ENCODE data around the gene SLC39A5. TPM values are rescaled to one million over a fixed set of nuclear protein-coding genes. Genes with fewer than 3 reads are reported as not detected.

The SLC39A5 gene
- 0.13 TPM in 1 of 5 replicates, not detected in the others for total RNA-seq (2022; extraction: Qiagen RNA extraction; ENCODE audit: low read depth)

GRCh38 chr12:56229916-56230431 lies at the start of gene SLC39A5:
Gene SLC39A5, plus strand, starts transcription at chr12:56230051. Its CDS starts 1,224 bp downstream, at chr12:56231275.

GRCh38 chr12:56189099-56189917 lies 40.5 kb upstream of the SLC39A5 start, which contains the start of gene SMARCC2:
Gene SMARCC2, minus strand, starts transcription at chr12:56189483. Its CDS starts 22 bp downstream, at chr12:56189461.

GRCh38 chr12:56221757-56222530 lies 7.9 kb upstream of the SLC39A5 start, which contains the start of gene RNF41:
Gene RNF41, minus strand, starts transcription at chr12:56221922. Its CDS starts 7,875 bp downstream, at chr12:56214047.

GRCh38 chr12:56224102-56224701 lies 5.6 kb upstream of the SLC39A5 start, which contains the start of gene NABP2:
Gene NABP2, plus strand, starts transcription at chr12:56224342. Its CDS starts 515 bp downstream, at chr12:56224857.

GRCh38 chr12:56258068-56258819 lies 28.4 kb downstream of the SLC39A5 start, which contains the start of gene ANKRD52:
Gene ANKRD52, minus strand, starts transcription at chr12:56258384. Its CDS starts 115 bp downstream, at chr12:56258269.

GRCh38 chr12:56266693-56267442 lies 37.0 kb downstream of the SLC39A5 start, which contains the start of gene COQ10A:
Gene COQ10A, plus strand, starts transcription at chr12:56266942. Its CDS starts 177 bp downstream, at chr12:56267119.

Other genes starting within 250 kb of the SLC39A5 start
- gene SUOX, start 232.8 kb upstream of the SLC39A5 start, total RNA-seq (2022; extraction: Qiagen RNA extraction; ENCODE audit: low read depth), result 8.0 to 11.5 TPM (median 10.4 TPM) in 5 replicates
- 2.1 to 3.1 TPM (median 2.6 TPM) in 5 replicates for gene IKZF4, start 209.0 kb upstream of the SLC39A5 start, total RNA-seq (2022; extraction: Qiagen RNA extraction; ENCODE audit: low read depth)
- gene RPS26, start 188.1 kb upstream of the SLC39A5 start, total RNA-seq (2022; extraction: Qiagen RNA extraction; ENCODE audit: low read depth), result 625 to 834 TPM (median 733 TPM) in 5 replicates
- 1.4 to 2.8 TPM (median 1.6 TPM) in 5 replicates for gene ERBB3, start 149.9 kb upstream of the SLC39A5 start, total RNA-seq (2022; extraction: Qiagen RNA extraction; ENCODE audit: low read depth)
- 303 to 383 TPM (median 320 TPM) in 5 replicates for gene PA2G4, start 125.5 kb upstream of the SLC39A5 start, total RNA-seq (2022; extraction: Qiagen RNA extraction; ENCODE audit: low read depth)
- gene RPL41, start 113.4 kb upstream of the SLC39A5 start, total RNA-seq (2022; extraction: Qiagen RNA extraction; ENCODE audit: low read depth), result 4,992 to 6,106 TPM (median 5,652 TPM) in 5 replicates
- 2.2 to 3.8 TPM (median 3.1 TPM) in 5 replicates for gene ZC3H10, start 111.8 kb upstream of the SLC39A5 start, total RNA-seq (2022; extraction: Qiagen RNA extraction; ENCODE audit: low read depth)
- 62.8 to 69.8 TPM (median 63.7 TPM) in 5 replicates for gene ESYT1, start 101.8 kb upstream of the SLC39A5 start, total RNA-seq (2022; extraction: Qiagen RNA extraction; ENCODE audit: low read depth)
- 66.1 to 86.2 TPM (median 83.4 TPM) in 5 replicates for gene MYL6B, start 77.5 kb upstream of the SLC39A5 start, total RNA-seq (2022; extraction: Qiagen RNA extraction; ENCODE audit: low read depth)
- gene MYL6, start 71.7 kb upstream of the SLC39A5 start, total RNA-seq (2022; extraction: Qiagen RNA extraction; ENCODE audit: low read depth), result 2,112 to 2,769 TPM (median 2,181 TPM) in 5 replicates
- gene SMARCC2, start 40.6 kb upstream of the SLC39A5 start, total RNA-seq (2022; extraction: Qiagen RNA extraction; ENCODE audit: low read depth), result 32.3 to 42.9 TPM (median 37.8 TPM) in 5 replicates
- gene RNF41, start 8.1 kb upstream of the SLC39A5 start, total RNA-seq (2022; extraction: Qiagen RNA extraction; ENCODE audit: low read depth), result 20.9 to 27.7 TPM (median 25.3 TPM) in 5 replicates
- gene NABP2, start 5.7 kb upstream of the SLC39A5 start, total RNA-seq (2022; extraction: Qiagen RNA extraction; ENCODE audit: low read depth), result 55.5 to 65.1 TPM (median 61.3 TPM) in 5 replicates
- gene ANKRD52, start 28.3 kb downstream of the SLC39A5 start, total RNA-seq (2022; extraction: Qiagen RNA extraction; ENCODE audit: low read depth), result 40.5 to 51.3 TPM (median 45.3 TPM) in 5 replicates
- gene COQ10A, start 36.9 kb downstream of the SLC39A5 start, total RNA-seq (2022; extraction: Qiagen RNA extraction; ENCODE audit: low read depth), result 17.7 to 20.7 TPM (median 19.9 TPM) in 5 replicates
- 147 to 170 TPM (median 156 TPM) in 5 replicates for gene CS, start 70.3 kb downstream of the SLC39A5 start, total RNA-seq (2022; extraction: Qiagen RNA extraction; ENCODE audit: low read depth)
- gene CNPY2, start 85.9 kb downstream of the SLC39A5 start, total RNA-seq (2022; extraction: Qiagen RNA extraction; ENCODE audit: low read depth), result 103 to 164 TPM (median 154 TPM) in 5 replicates
- gene PAN2, start 103.9 kb downstream of the SLC39A5 start, total RNA-seq (2022; extraction: Qiagen RNA extraction; ENCODE audit: low read depth), result 15.0 to 16.0 TPM (median 15.7 TPM) in 5 replicates
- gene IL23A, start 108.8 kb downstream of the SLC39A5 start, total RNA-seq (2022; extraction: Qiagen RNA extraction; ENCODE audit: low read depth), result 0.29 to 1.2 TPM (median 0.56 TPM) in 5 replicates
- gene STAT2, start 130.1 kb downstream of the SLC39A5 start, total RNA-seq (2022; extraction: Qiagen RNA extraction; ENCODE audit: low read depth), result 11.5 to 14.8 TPM (median 12.1 TPM) in 5 replicates
- gene APOF, start 132.8 kb downstream of the SLC39A5 start, total RNA-seq (2022; extraction: Qiagen RNA extraction; ENCODE audit: low read depth), result not detected in 5 replicates
- 37.7 to 39.6 TPM (median 38.6 TPM) in 5 replicates for gene TIMELESS, start 219.4 kb downstream of the SLC39A5 start, total RNA-seq (2022; extraction: Qiagen RNA extraction; ENCODE audit: low read depth)
- gene MIP, start 224.6 kb downstream of the SLC39A5 start, total RNA-seq (2022; extraction: Qiagen RNA extraction; ENCODE audit: low read depth), result 0.14 to 0.26 TPM (median 0.20 TPM) in 3 of 5 replicates, not detected in the others
- gene SPRYD4, start 238.5 kb downstream of the SLC39A5 start, total RNA-seq (2022; extraction: Qiagen RNA extraction; ENCODE audit: low read depth), result 1.7 to 2.0 TPM (median 1.8 TPM) in 5 replicates